GM18867 (cell line): Measurements from ENCODE around the gene ERICH6.

ENCODE experiments used
- ATAC-seq: cut with Tn5 transposase; IDR thresholded peaks from one replicate; pipeline ENCODE4 v1.9.1; 2021; ENCODE audit warnings: mild to moderate bottlenecking, moderate library complexity; ENCODE audit not compliant: unreplicated experiment

Gene ERICH6

GRCh38 chr3:150687613-150688012, 16.1 kb downstream of the ERICH6 start:
- no peak for ATAC-seq

- ATAC-seq = no peak
Observed at GRCh38 chr3:150682824-150683223, 20.9 kb downstream of the ERICH6 start.

GRCh38 chr3:150682279-150682678, 21.4 kb downstream of the ERICH6 start:
- ATAC-seq = no peak

GRCh38 chr3:150681057-150681456, 22.7 kb downstream of the ERICH6 start:
- peak; percentile 95 for ATAC-seq

GRCh38 chr3:150680562-150680961, 23.2 kb downstream of the ERICH6 start:
- peak; percentile 19 for ATAC-seq

- no peak for ATAC-seq
Observed at GRCh38 chr3:150675587-150675986, 28.1 kb downstream of the ERICH6 start.

GRCh38 chr3:150673966-150674365, 29.8 kb downstream of the ERICH6 start:
- ATAC-seq = no peak

- ATAC-seq = no peak
Observed at GRCh38 chr3:150666167-150666566, 37.6 kb downstream of the ERICH6 start.

- ATAC-seq = no peak
Observed at GRCh38 chr3:150663461-150663860, 40.3 kb downstream of the ERICH6 start.

GRCh38 chr3:150662410-150663200, 41.1 kb downstream of the ERICH6 start:
- ATAC-seq = no peak

GRCh38 chr3:150656316-150656715, 47.4 kb downstream of the ERICH6 start:
- ATAC-seq = no peak

GRCh38 chr3:150653110-150653561, 50.6 kb downstream of the ERICH6 start:
- ATAC-seq = peak; percentile 68

GRCh38 chr3:150640256-150640655, 63.5 kb downstream of the ERICH6 start:
- no peak for ATAC-seq

GRCh38 chr3:150639262-150639661, 64.5 kb downstream of the ERICH6 start:
- ATAC-seq = no peak

- no peak for ATAC-seq
Observed at GRCh38 chr3:150636258-150636657, 67.5 kb downstream of the ERICH6 start.

- peak; percentile 71 for ATAC-seq
Observed at GRCh38 chr3:150635526-150635925, 68.2 kb downstream of the ERICH6 start.

GRCh38 chr3:150635076-150635475, 68.6 kb downstream of the ERICH6 start:
- ATAC-seq = no peak

- no peak for ATAC-seq
Observed at GRCh38 chr3:150631515-150632221, 72.1 kb downstream of the ERICH6 start.

- ATAC-seq = no peak
Observed at GRCh38 chr3:150627557-150627956, 76.2 kb downstream of the ERICH6 start.

GRCh38 chr3:150626148-150626930, 77.4 kb downstream of the ERICH6 start:
- ATAC-seq = no peak

GRCh38 chr3:150623945-150624344, 79.8 kb downstream of the ERICH6 start:
- no peak for ATAC-seq
